HEK293 (cell line): ENCODE results near the gene UFC1.

Source experiments
- AEBP2 ChIP-seq: fragments of 450-650 bp; formaldehyde crosslinking; IDR thresholded peaks from 2 replicates; pipeline ENCODE4 v1.5.1; 2016; ENCODE audit warnings: missing biosample characterization, missing genetic modification characterization, borderline replicate concordance
- CTCF ChIP-seq: fragments of 450-650 bp; formaldehyde crosslinking; IDR thresholded peaks from 2 replicates; pipeline ENCODE4 v1.5.1; 2016; ENCODE audit warnings: missing biosample characterization, missing genetic modification characterization
- PBX3 ChIP-seq: sonication (generic); formaldehyde crosslinking; IDR thresholded peaks from 2 replicates; pipeline ENCODE4 v1.8.1; 2022; ENCODE audit warnings: mild to moderate bottlenecking, moderate library complexity, missing genetic modification reagents
- REST ChIP-seq: fragments of 450-650 bp; formaldehyde crosslinking; IDR thresholded peaks from 2 replicates; pipeline ENCODE4 v1.5.1; 2016; ENCODE audit warnings: missing biosample characterization, missing genetic modification characterization
- ZBTB49 ChIP-seq: fragments of 450-650 bp; formaldehyde crosslinking; IDR thresholded peaks from 2 replicates; pipeline ENCODE4 v1.5.1; 2016; ENCODE audit warnings: missing biosample characterization, missing genetic modification characterization, low read depth
- ZNF629 ChIP-seq: fragments of 450-650 bp; formaldehyde crosslinking; IDR thresholded peaks from 2 replicates; pipeline ENCODE4 v1.5.1; 2017; ENCODE audit warnings: missing biosample characterization, missing genetic modification characterization

GRCh38 chr1:161196521-161197451 is 43.0 kb downstream of the UFC1 start:
- TF ChIP-seq ZBTB49 (tag by site-specific recombination) (no peak), PBX3 (no peak), CTCF (tag by site-specific recombination) (no peak), ZNF629 (tag by site-specific recombination) (no peak), AEBP2 (no peak), REST (tag by site-specific recombination) (no peak)
